Measurements from ENCODE around the gene SPR.
A peak's percentile ranks its signal among the peaks of the same experiment; 100 is the strongest.
"Not testable (repeated sequence)": the region's sequence is repeated elsewhere in the genome, so short reads cannot be mapped to it uniquely, and the experiment has no call there.

SPR gene

GRCh38 chr2:72889991-72890390, 2.8 kb downstream of the SPR start:
- DNase-seq = no peak

GRCh38 chr2:72891091-72891818, 4.0 kb downstream of the SPR start:
- no peak for DNase-seq

- DNase-seq = peak; percentile 3
Measured at GRCh38 chr2:72892506-72893173, 5.4 kb downstream of the SPR start.

GRCh38 chr2:72893594-72894319, 6.5 kb downstream of the SPR start:
- no peak for DNase-seq

- no peak for DNase-seq
Measured at GRCh38 chr2:72894514-72894913, 7.3 kb downstream of the SPR start.

- no peak for DNase-seq
Measured at GRCh38 chr2:72895154-72895553, 7.9 kb downstream of the SPR start.

GRCh38 chr2:72895759-72896281, 8.6 kb downstream of the SPR start:
- no peak for DNase-seq

- no peak for DNase-seq
Measured at GRCh38 chr2:72896446-72896845, 9.2 kb downstream of the SPR start.

- DNase-seq = no peak
Measured at GRCh38 chr2:72897785-72898584, 10.8 kb downstream of the SPR start.

- no peak for DNase-seq
Measured at GRCh38 chr2:72898585-72898906, 11.3 kb downstream of the SPR start.

- no peak for DNase-seq
Measured at GRCh38 chr2:72900191-72900825, 13.1 kb downstream of the SPR start.

- no peak for DNase-seq
Measured at GRCh38 chr2:72901426-72901825, 14.2 kb downstream of the SPR start.

GRCh38 chr2:72907369-72907768, 20.2 kb downstream of the SPR start:
- DNase-seq = not testable (repeated sequence)

- DNase-seq = no peak
Measured at GRCh38 chr2:72908741-72909140, 21.5 kb downstream of the SPR start.

GRCh38 chr2:72911256-72911655, 24.0 kb downstream of the SPR start:
- DNase-seq = no peak

GRCh38 chr2:72913486-72914205, 26.4 kb downstream of the SPR start:
- DNase-seq = no peak

- no peak for DNase-seq
Measured at GRCh38 chr2:72914206-72914559, 27.0 kb downstream of the SPR start.

GRCh38 chr2:72914589-72915319, 27.5 kb downstream of the SPR start:
- DNase-seq = no peak

GRCh38 chr2:72915320-72915906, 28.2 kb downstream of the SPR start:
- no peak for DNase-seq

GRCh38 chr2:72915907-72916742, 28.9 kb downstream of the SPR start:
- DNase-seq = peak; percentile 45

Data from NCI-H774 (cell line).